HG02759 (cell line): ENCODE results near the gene METTL25.

ENCODE experiments used
- ATAC-seq: cut with Tn5 transposase; IDR thresholded peaks from one replicate; pipeline ENCODE4 v1.9.1; 2021; ENCODE audit warnings: mild to moderate bottlenecking, moderate library complexity; ENCODE audit not compliant: unreplicated experiment

METTL25 gene

GRCh38 chr12:82522762-82523161, 164.4 kb downstream of the METTL25 start:
- no peak for ATAC-seq

DNA sequence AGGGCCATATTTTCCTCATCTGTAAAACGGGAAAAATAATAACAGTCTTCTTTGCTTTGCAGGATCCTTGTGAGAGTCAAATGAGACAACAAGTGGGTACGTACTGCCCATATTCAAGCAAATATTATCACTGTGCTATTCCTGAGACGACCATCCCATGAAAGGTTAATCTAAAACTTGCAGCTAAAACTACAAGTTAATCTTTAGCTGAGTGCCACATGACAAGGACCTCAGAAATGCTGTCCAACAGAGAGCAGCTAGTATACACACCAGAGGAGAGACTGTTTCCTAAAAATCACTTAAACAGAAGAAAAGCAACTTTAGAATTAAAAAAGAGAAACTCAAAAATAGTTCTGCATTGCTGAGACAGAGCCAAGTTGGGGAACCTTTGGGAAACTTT, 165.7 kb downstream of the METTL25 start:
- peak; percentile 69 for ATAC-seq

GRCh38 chr12:82524641-82525040, 166.3 kb downstream of the METTL25 start:
- no peak for ATAC-seq

GRCh38 chr12:82525616-82526015, 167.3 kb downstream of the METTL25 start:
- ATAC-seq, result no peak

DNA sequence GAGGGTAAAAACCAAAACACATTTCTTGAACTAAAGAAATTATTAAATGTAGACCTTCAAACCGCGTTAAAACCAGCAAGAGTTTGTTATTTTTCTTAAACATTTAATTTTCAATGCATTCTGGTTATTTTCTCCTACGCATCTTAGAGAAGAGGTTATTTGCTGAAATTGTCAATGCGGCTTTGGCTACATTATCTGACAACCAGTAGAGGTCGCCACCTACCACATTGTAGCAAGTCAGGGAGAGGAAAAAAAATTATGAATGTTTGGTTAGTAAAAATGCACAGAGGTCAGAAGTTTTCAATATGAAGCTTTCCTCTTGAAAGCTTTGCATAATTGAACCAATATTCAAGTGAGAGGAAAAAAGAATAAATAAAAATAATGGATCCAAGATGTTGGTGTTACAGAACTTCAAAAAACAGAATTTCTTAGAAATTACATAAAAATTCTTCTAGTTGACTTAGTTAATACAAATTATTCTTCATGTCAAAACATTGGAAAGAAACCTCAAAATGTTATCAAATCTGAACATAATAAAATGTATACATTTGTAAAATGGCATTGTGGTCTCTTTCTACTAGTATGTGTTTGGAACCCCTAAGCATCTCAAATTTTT, 168.9 kb downstream of the METTL25 start:
- ATAC-seq, result peak; percentile 63
